SU-DHL-6 (cell line): ENCODE data around the gene MTMR8.

Experiments
- CTCF ChIP-seq: fragments of 200-600 bp; sonication (generic); IDR thresholded peaks from one replicate; pipeline ENCODE4 v1.5.1; 2017; ENCODE audit warnings: antibody characterized with exemption, mild to moderate bottlenecking, low read length, moderate library complexity; ENCODE audit not compliant: insufficient read depth, poor library complexity, severe bottlenecking
- EZH2phosphoT487 ChIP-seq: fragments of 200-600 bp; sonication (generic), shearing (Covaris generic); conservative IDR thresholded peaks from 2 replicates; pipeline ENCODE4 v1.6.1; 2018; ENCODE audit warnings: mild to moderate bottlenecking, antibody characterized with exemption, low read length, moderate library complexity, mixed read lengths

- TF ChIP-seq CTCF (no peak), EZH2phosphoT487 (no peak)
Observed at GRCh38 chrX:64306712-64307111, 88.5 kb downstream of the MTMR8 start.
